A549 (cell line): Measurements from ENCODE around the gene DSCAML1. TPM values are rescaled to one million over a fixed set of nuclear protein-coding genes. Genes with fewer than 3 reads are reported as not detected.

Experiments
- ATAC-seq, 2 experiments: fragments of 200-7000 bp in 1 of 2; fragments of >200 bp in 1 of 2; cut with Nextera tagmentation in 1 of 2; cut with Tn5 transposase in 1 of 2; 3 replicates each; pipeline versions ENCODE4 v1.8.0 to v1.9.1; 2018 to 2020; ENCODE audit warnings: mild to moderate bottlenecking in 1 of 2, moderate library complexity in 1 of 2
- CTCF ChIA-PET: fragments of 300-600 bp; sonication (Branson Sonifier 250); formaldehyde crosslinking; extraction: SDS; loops from one replicate; lab custom pipeline; 2021; ENCODE audit warnings: antibody characterized with exemption, inconsistent platforms; lab: Yijun Ruan, JAX
- POLR2A ChIA-PET: fragments of 350-600 bp; formaldehyde crosslinking; extraction: SDS; loops from one replicate; lab custom pipeline; 2021; ENCODE audit warnings: antibody characterized with exemption, inconsistent platforms; lab: Yijun Ruan, JAX
- DNase-seq, 2 experiments: peaks; one replicate each; pipeline versions ENCODE4 v3.0.0 to v3.0.0-alpha.2; 2011 to 2016; ENCODE audit warnings: low read depth in 1 of 2, low spot score in 1 of 2
- FAIRE-seq: peaks from 2 replicates; lab custom pipeline; 2011; peaks lifted over from hg19 to GRCh38; lab: Jason Lieb, UNC
- H3K27ac ChIP-seq, 2 experiments: fragments of >200 bp; sonication (Bioruptor Twin); formaldehyde crosslinking; 3 replicates each; pipeline ENCODE4 v1.5.1; 2016 to 2017
- H3K4me1 ChIP-seq: fragments of >200 bp; sonication (Bioruptor Twin); formaldehyde crosslinking; 3 replicates; pipeline ENCODE4 v1.6.1; 2016
- H3K4me2 ChIP-seq: fragments of >200 bp; sonication (Bioruptor Twin); formaldehyde crosslinking; 3 replicates; pipeline ENCODE4 v1.6.1; 2016
- H3K4me3 ChIP-seq: fragments of >200 bp; sonication (Bioruptor Twin); formaldehyde crosslinking; 3 replicates; pipeline ENCODE4 v1.5.1; 2016
- H3K9me3 ChIP-seq: fragments of >200 bp; sonication (Bioruptor Twin); formaldehyde crosslinking; 3 replicates; pipeline ENCODE4 v1.6.1; 2016
- CEBPB ChIP-seq, 2 experiments: fragments of >200 bp in 1 of 2; sonication (Bioruptor Twin) in 1 of 2; formaldehyde crosslinking in 1 of 2; IDR thresholded peaks; 2 replicates each; pipeline ENCODE4 v1.6.1; 2012 to 2016
- CHD4 ChIP-seq: fragments of 200-600 bp; sonication (generic); IDR thresholded peaks from 2 replicates; pipeline ENCODE4 v1.6.1; 2016; ENCODE audit warnings: antibody characterized with exemption, mild to moderate bottlenecking, borderline replicate concordance
- EHMT2 ChIP-seq: fragments of 200-600 bp; sonication (generic); IDR thresholded peaks from 2 replicates; pipeline ENCODE4 v1.6.1; 2016; ENCODE audit warnings: antibody characterized with exemption, low read depth, mild to moderate bottlenecking, moderate library complexity
- ELK1 ChIP-seq: fragments of 150-350 bp; IDR thresholded peaks from 2 replicates; pipeline ENCODE4 v1.6.1; 2014; ENCODE audit warnings: low read depth, mild to moderate bottlenecking, low read length
- ESRRA ChIP-seq: fragments of 150-350 bp; IDR thresholded peaks from 2 replicates; pipeline ENCODE4 v1.6.1; 2014; ENCODE audit warnings: mild to moderate bottlenecking, low read length, borderline replicate concordance
- FOSB ChIP-seq: fragments of 250-450 bp; sonication (Bioruptor Pico); IDR thresholded peaks from 2 replicates; pipeline ENCODE4 v1.5.0; 2020; ENCODE audit warnings: mild to moderate bottlenecking, moderate library complexity
- GATA3 ChIP-seq: IDR thresholded peaks from 2 replicates; pipeline ENCODE4 v1.6.1; 2012; ENCODE audit warnings: borderline replicate concordance
- HDAC2 ChIP-seq: fragments of 200-600 bp; sonication (generic); IDR thresholded peaks from 2 replicates; pipeline ENCODE4 v1.6.1; 2016
- JUN ChIP-seq, 2 experiments: fragments of >200 bp; sonication (Bioruptor Twin); formaldehyde crosslinking; IDR thresholded peaks; 2 replicates in 1 of 2; 3 replicates in 1 of 2; pipeline ENCODE4 v1.6.1; 2016 to 2017
- JUNB ChIP-seq: fragments of >200 bp; sonication (Bioruptor Twin); formaldehyde crosslinking; IDR thresholded peaks from 2 replicates; pipeline ENCODE4 v1.6.1; 2016
- KDM1A ChIP-seq: fragments of 200-600 bp; sonication (generic); IDR thresholded peaks from 2 replicates; pipeline ENCODE4 v1.6.1; 2016; ENCODE audit warnings: low read depth, mild to moderate bottlenecking
- KDM5A ChIP-seq: fragments of 200-600 bp; sonication (generic); IDR thresholded peaks from 2 replicates; pipeline ENCODE4 v1.6.1; 2016; ENCODE audit warnings: antibody characterized with exemption, mild to moderate bottlenecking
- MAZ ChIP-seq: fragments of 150-350 bp; IDR thresholded peaks from 2 replicates; pipeline ENCODE4 v1.6.1; 2014; ENCODE audit warnings: antibody characterized with exemption, low read depth, low read length, borderline replicate concordance
- PBX3 ChIP-seq: IDR thresholded peaks from 2 replicates; pipeline ENCODE4 v1.6.1; 2012
- PHF8 ChIP-seq: fragments of 200-600 bp; sonication (generic); IDR thresholded peaks from 2 replicates; pipeline ENCODE4 v1.6.1; 2016; ENCODE audit warnings: low read depth, mild to moderate bottlenecking, antibody characterized with exemption, moderate library complexity, borderline replicate concordance
- POLR2A ChIP-seq: IDR thresholded peaks from 2 replicates; pipeline ENCODE4 v1.6.1; 2012; ENCODE audit warnings: mild to moderate bottlenecking, low read length
- POLR2AphosphoS2 ChIP-seq: conservative IDR thresholded peaks from 2 replicates; pipeline ENCODE4 v1.6.1; 2012; ENCODE audit warnings: low read length, improper control_type of control experiment, inconsistent platforms
- RAD21 ChIP-seq, 2 experiments: fragments of >200 bp in 1 of 2; sonication (Bioruptor Twin) in 1 of 2; formaldehyde crosslinking in 1 of 2; IDR thresholded peaks in 1 of 2; conservative IDR thresholded peaks in 1 of 2; 2 replicates in 1 of 2; 3 replicates in 1 of 2; pipeline ENCODE4 v1.6.1; 2012 to 2018; ENCODE audit warnings: inconsistent platforms in 1 of 2
- RCOR1 ChIP-seq: fragments of 150-350 bp; IDR thresholded peaks from 2 replicates; pipeline ENCODE4 v1.6.1; 2014; ENCODE audit warnings: antibody characterized with exemption, low read length, low read depth
- RNF2 ChIP-seq: fragments of 200-600 bp; sonication (generic); IDR thresholded peaks from 2 replicates; pipeline ENCODE4 v1.6.1; 2016; ENCODE audit warnings: low read depth, mild to moderate bottlenecking, antibody characterized with exemption, moderate library complexity, borderline replicate concordance
- SREBF2 ChIP-seq: fragments of 450-650 bp; IDR thresholded peaks from 2 replicates; pipeline ENCODE4 v1.6.1; 2014; ENCODE audit warnings: mild to moderate bottlenecking, moderate library complexity
- TP53 ChIP-seq: fragments of 250-450 bp; sonication (Bioruptor Pico); IDR thresholded peaks from 2 replicates; pipeline ENCODE4 v1.5.0; 2021; ENCODE audit warnings: mild to moderate bottlenecking, moderate library complexity
- ZC3H11A ChIP-seq: fragments of 450-650 bp; IDR thresholded peaks from 2 replicates; pipeline ENCODE4 v1.6.1; 2014; ENCODE audit warnings: antibody characterized with exemption, mild to moderate bottlenecking
- ZSCAN20 ChIP-seq: fragments of 250-450 bp; sonication (Bioruptor Pico); IDR thresholded peaks from 2 replicates; pipeline ENCODE4 v1.8.0; 2022; ENCODE audit warnings: mild to moderate bottlenecking, moderate library complexity
- WGBS: methylation state at CpG from one replicate; pipeline ENCODE4 v1.1.6; 2017; ENCODE audit errors: missing lambda C conversion rate; 5-methylcytosine and 5-hydroxymethylcytosine counted together
- polyA plus RNA-seq, 4 experiments: library from polyadenylated mRNA; depleted of rRNA in 3 of 4; stranded (reverse); fragments of >200 nt; fragmentation: RNase III in 1 of 4; extraction: RNeasy Plus Mini Kit Qiagen cat#74134 plus additional on column Dnase treatment in 1 of 4; gene quantifications; 2 replicates in 3 of 4; 3 replicates in 1 of 4; pipeline ENCODE4 v1.2.3, GENCODE V29; 2011 to 2017
- TF ChIP-seq, protein P1 (sequence below): IDR thresholded peaks from 2 replicates; pipeline ENCODE4 v1.6.1; 2012
- TF ChIP-seq, protein P2 (sequence below): fragments of >200 bp; sonication (Bioruptor Twin); formaldehyde crosslinking; IDR thresholded peaks from 3 replicates; pipeline ENCODE4 v1.5.1; 2016

Gene DSCAML1
- polyA plus RNA-seq, 2 of the 4 experiments (the other 2 are of a cell fraction) = 0.12 to 0.31 TPM

DNA sequence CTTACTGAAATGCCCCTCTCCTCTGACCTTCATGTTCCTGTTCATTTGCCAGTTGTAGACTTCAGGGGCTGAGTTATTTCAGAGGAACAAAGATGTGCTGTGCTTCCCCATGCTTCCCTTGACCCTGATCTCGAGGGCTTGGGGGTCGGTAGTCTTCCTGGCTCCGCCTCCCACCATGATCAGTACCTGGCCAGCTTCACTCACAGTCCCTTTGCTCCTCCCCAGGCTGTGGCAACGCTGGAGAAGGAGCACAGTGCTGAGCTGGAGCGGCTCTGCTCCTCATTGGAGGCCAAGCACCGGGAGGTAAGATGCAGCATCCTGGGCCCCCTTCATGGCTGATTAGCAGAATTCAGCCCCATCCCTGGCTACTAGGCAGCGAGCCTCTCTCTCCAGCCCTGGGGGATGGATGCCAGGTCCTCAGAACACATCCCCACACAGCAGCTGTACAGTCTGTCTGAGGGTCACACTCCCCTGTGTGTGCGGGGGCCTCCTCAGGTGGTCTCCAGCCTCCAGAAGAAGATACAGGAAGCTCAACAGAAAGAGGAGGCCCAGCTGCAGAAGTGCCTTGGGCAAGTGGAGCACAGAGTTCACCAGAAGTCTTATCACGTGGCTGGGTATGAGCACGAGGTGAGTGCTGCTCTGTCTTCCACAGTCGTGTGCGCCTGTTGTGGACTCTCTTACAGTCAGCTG is 404.9 kb downstream of the DSCAML1 start:
- no peak overlapping the region for H3K4me3 ChIP-seq
- FAIRE-seq (no peak), DNase-seq (no peak)
- TF ChIP-seq, protein P1, sequence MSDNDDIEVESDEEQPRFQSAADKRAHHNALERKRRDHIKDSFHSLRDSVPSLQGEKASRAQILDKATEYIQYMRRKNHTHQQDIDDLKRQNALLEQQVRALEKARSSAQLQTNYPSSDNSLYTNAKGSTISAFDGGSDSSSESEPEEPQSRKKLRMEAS = no peak
- TF ChIP-seq KDM5A = no peak
- no peak for TF ChIP-seq ELK1
- no peak for TF ChIP-seq CEBPB (IDR thresholded peaks at IDR 0.05)
- TF ChIP-seq PHF8 = no peak
- TF ChIP-seq JUN (IDR thresholded peaks at IDR 0.05) = no peak
- TF ChIP-seq CHD4 = no peak
- no peak for TF ChIP-seq TP53 (CRISPR knock-in tag)
- TF ChIP-seq FOSB = no peak
- TF ChIP-seq, protein P2, sequence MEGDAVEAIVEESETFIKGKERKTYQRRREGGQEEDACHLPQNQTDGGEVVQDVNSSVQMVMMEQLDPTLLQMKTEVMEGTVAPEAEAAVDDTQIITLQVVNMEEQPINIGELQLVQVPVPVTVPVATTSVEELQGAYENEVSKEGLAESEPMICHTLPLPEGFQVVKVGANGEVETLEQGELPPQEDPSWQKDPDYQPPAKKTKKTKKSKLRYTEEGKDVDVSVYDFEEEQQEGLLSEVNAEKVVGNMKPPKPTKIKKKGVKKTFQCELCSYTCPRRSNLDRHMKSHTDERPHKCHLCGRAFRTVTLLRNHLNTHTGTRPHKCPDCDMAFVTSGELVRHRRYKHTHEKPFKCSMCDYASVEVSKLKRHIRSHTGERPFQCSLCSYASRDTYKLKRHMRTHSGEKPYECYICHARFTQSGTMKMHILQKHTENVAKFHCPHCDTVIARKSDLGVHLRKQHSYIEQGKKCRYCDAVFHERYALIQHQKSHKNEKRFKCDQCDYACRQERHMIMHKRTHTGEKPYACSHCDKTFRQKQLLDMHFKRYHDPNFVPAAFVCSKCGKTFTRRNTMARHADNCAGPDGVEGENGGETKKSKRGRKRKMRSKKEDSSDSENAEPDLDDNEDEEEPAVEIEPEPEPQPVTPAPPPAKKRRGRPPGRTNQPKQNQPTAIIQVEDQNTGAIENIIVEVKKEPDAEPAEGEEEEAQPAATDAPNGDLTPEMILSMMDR = no peak
- no peak for TF ChIP-seq ESRRA
- no peak for TF ChIP-seq HDAC2
- TF ChIP-seq RNF2 = no peak
- no peak for TF ChIP-seq JUNB
- no peak for TF ChIP-seq ZC3H11A
- no peak for TF ChIP-seq PBX3
- TF ChIP-seq, all 56 proteins: peak for 0
- no peak for ATAC-seq
- ChIA-PET POLR2A (no interaction called here), CTCF (interaction anchor here (2.3 kb wide), 1 partner anchor 34 kb away, joined by 9 read pairs; no protein-coding TSS in a partner anchor)
- Histone ChIP-seq H3K4me2 (no peak overlapping the region), H3K27ac (no peak overlapping the region), H3K4me1 (no peaks in the 10 kb centered on the region), H3K9me3 (no peaks in the 10 kb centered on the region)
- WGBS = 92% methylated on average over 7 of the region's 12 CpGs

DNA sequence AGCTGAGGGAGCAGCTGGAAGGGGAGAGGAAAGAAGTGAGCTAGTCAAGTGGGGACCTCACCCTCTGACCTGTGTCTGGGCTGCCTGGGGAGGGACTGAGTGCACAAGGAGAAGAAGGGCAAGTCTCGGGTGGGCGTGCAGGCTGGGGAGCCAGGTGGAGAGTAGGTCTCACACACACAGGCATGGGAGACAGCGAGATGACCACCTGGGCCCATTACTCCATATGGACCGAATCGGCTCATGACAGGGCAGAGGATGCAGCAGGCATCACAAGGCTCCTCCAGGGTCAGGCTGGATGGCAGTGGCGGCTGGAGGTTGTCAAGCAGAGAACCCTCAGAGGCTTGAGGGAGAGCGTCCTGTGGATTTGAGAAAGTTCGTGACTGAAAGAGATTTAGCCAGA is 405.8 kb downstream of the DSCAML1 start:
- ChIA-PET CTCF (interaction anchor here (0.6 to 1.2 kb wide), 2 partner anchors 34 to 678 kb away, joined by 3 to 4 read pairs; no protein-coding TSS in a partner anchor), POLR2A (no interaction called here)
- FAIRE-seq (no peak), DNase-seq (no peak), ATAC-seq (no peak)
- no peaks in the 10 kb centered on the region for H3K4me1 ChIP-seq
- TF ChIP-seq SREBF2 = no peak
- H3K4me3 ChIP-seq = no peak overlapping the region
- WGBS = 93% methylated on average over 8 of the region's 8 CpGs
- H3K9me3 ChIP-seq = no peaks in the 10 kb centered on the region
- no peak overlapping the region for H3K4me2 ChIP-seq
- H3K27ac ChIP-seq = no peak overlapping the region

DNA sequence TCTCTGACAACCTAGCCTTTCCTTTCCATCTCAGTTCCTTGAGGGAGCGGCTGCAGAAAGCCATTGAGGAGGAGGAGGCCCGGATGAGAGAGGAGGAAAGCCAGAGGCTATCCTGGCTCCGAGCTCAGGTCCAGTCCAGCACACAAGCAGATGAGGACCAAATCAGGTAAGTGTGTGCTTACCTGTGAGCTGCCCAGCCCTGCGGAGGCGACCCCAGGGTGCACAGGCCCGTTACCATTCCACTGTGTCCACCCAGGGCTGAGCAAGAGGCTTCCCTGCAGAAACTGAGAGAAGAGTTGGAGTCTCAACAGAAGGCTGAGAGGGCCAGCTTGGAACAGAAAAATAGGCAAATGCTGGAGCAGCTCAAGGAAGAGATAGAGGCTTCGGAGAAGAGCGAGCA is 406.3 kb downstream of the DSCAML1 start:
- 93% methylated on average over 6 of the region's 8 CpGs for WGBS
- H3K4me3 ChIP-seq = no peak overlapping the region
- H3K27ac ChIP-seq = no peak overlapping the region
- FAIRE-seq = no peak
- CTCF ChIA-PET = interaction anchor here (0.6 to 1.2 kb wide), 3 partner anchors 35 to 678 kb away, joined by 3 to 4 read pairs (median 3); no protein-coding TSS in a partner anchor
- TF ChIP-seq KDM1A (no peak), ZSCAN20 (no peak), POLR2AphosphoS2 (no peak), GATA3 (no peak), ZC3H11A (no peak), RAD21 (conservative IDR thresholded peaks at IDR 0.05 in 1 of 2, IDR thresholded peaks at IDR 0.05 in 1 of 2) (no peak), POLR2A (no peak), MAZ (no peak), RCOR1 (no peak), EHMT2 (no peak), TP53 (CRISPR knock-in tag) (no peak), PBX3 (no peak)
- TF ChIP-seq, protein P1 = no peak
- TF ChIP-seq, all 56 proteins: peak for 0
- ATAC-seq (no peak), DNase-seq (no peak)
- H3K4me2 ChIP-seq = no peak overlapping the region
- H3K4me1 ChIP-seq = no peaks in the 10 kb centered on the region
- H3K9me3 ChIP-seq = no peaks in the 10 kb centered on the region
- POLR2A ChIA-PET = no interaction called here
